Uterus (tissue), 2 donors: Measurements from ENCODE around the gene GRIK1.

Experiments
- POLR2A ChIP-seq, 2 donors: fragments of 450-650 bp; IDR thresholded peaks; one replicate each; pipeline ENCODE4 v1.6.1; 2016; ENCODE audit warnings: antibody characterized with exemption in 2 of 2, mild to moderate bottlenecking in 1 of 2, moderate library complexity in 1 of 2
- TF ChIP-seq, protein P1 (sequence below), 4 experiments: fragments of 200-600 bp in 2 of 4; fragments of 450-650 bp in 2 of 4; sonication (generic) in 2 of 4; IDR thresholded peaks; one replicate each; pipeline ENCODE4 v1.5.1; 2016 to 2019; ENCODE audit warnings: antibody characterized with exemption in 4 of 4, mild to moderate bottlenecking in 2 of 4, moderate library complexity in 1 of 4

DNA sequence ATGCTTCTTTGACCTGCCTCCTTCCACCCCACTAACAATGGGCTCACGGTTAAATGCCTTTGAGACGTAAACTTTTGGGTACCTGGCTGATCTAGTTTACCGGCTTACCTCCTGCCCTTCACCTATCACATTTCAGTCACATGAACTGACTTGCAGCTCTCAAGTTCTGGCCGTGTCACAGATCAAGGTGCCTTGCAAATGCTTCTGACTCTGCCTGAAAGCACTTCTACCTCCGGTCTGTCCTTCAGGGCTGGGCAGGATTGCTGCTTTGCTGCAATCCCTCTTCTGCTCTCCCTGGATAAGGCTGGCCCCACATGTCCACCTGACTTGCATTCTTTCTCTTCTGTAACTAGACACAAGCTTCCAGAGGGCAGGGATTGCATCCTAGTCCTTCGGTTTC lies 69.0 kb downstream of the GRIK1 start:
- TF ChIP-seq, protein P1, sequence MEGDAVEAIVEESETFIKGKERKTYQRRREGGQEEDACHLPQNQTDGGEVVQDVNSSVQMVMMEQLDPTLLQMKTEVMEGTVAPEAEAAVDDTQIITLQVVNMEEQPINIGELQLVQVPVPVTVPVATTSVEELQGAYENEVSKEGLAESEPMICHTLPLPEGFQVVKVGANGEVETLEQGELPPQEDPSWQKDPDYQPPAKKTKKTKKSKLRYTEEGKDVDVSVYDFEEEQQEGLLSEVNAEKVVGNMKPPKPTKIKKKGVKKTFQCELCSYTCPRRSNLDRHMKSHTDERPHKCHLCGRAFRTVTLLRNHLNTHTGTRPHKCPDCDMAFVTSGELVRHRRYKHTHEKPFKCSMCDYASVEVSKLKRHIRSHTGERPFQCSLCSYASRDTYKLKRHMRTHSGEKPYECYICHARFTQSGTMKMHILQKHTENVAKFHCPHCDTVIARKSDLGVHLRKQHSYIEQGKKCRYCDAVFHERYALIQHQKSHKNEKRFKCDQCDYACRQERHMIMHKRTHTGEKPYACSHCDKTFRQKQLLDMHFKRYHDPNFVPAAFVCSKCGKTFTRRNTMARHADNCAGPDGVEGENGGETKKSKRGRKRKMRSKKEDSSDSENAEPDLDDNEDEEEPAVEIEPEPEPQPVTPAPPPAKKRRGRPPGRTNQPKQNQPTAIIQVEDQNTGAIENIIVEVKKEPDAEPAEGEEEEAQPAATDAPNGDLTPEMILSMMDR (IDR thresholded peaks at IDR 0.05) = no peak
- no peak for TF ChIP-seq POLR2A (IDR thresholded peaks at IDR 0.05)
